ENCODE results near the gene ALPI.

Gene ALPI

GRCh38 chr2:232486558-232487384 lies 30.8 kb downstream of the ALPI start:
- no peak for ATAC-seq
- no peak for TF ChIP-seq ISL1 (CRISPR knock-in tag; IDR thresholded peaks at IDR 0.05)
- TF ChIP-seq ARNTL (CRISPR knock-in tag; IDR thresholded peaks at IDR 0.05; ENCODE audit: borderline replicate concordance, low read depth): no peak
- no peak for TF ChIP-seq OSR1 (CRISPR knock-in tag; IDR thresholded peaks at IDR 0.05)

- TF ChIP-seq TSHZ2 (CRISPR knock-in tag; IDR thresholded peaks at IDR 0.05) (no peak), OSR1 (CRISPR knock-in tag; IDR thresholded peaks at IDR 0.05) (no peak), CSDC2 (CRISPR knock-in tag; IDR thresholded peaks at IDR 0.05) (no peak), RARB (CRISPR knock-in tag; IDR thresholded peaks at IDR 0.05) (no peak), GLIS3 (CRISPR knock-in tag; IDR thresholded peaks at IDR 0.05) (no peak), ZNF70 (CRISPR knock-in tag; IDR thresholded peaks at IDR 0.05) (no peak), ARNTL (CRISPR knock-in tag; IDR thresholded peaks at IDR 0.05; ENCODE audit: borderline replicate concordance, low read depth) (no peak), CREB5 (CRISPR knock-in tag; IDR thresholded peaks at IDR 0.05; ENCODE audit: low read depth) (no peak)
- ATAC-seq: no peak
Observed at GRCh38 chr2:232487385-232488096, 31.6 kb downstream of the ALPI start, which contains the start of gene ECEL1. ECEL1 (minus strand) TSS chr2:232487834; CDS start chr2:232486653, 1,181 bp downstream.

- ATAC-seq: peak; percentile 36
- no peak for TF ChIP-seq ISL1 (CRISPR knock-in tag; IDR thresholded peaks at IDR 0.05)
- TF ChIP-seq SNAI2 (CRISPR knock-in tag; IDR thresholded peaks at IDR 0.05): no peak
- TF ChIP-seq CSRNP3 (CRISPR knock-in tag; IDR thresholded peaks at IDR 0.05): no peak
- TF ChIP-seq CSDC2 (CRISPR knock-in tag; IDR thresholded peaks at IDR 0.05): no peak
- no peak for TF ChIP-seq CREB5 (CRISPR knock-in tag; IDR thresholded peaks at IDR 0.05; ENCODE audit: low read depth)
- no peak for TF ChIP-seq ZFP30 (CRISPR knock-in tag; IDR thresholded peaks at IDR 0.05)
- no peak for TF ChIP-seq RARB (CRISPR knock-in tag; IDR thresholded peaks at IDR 0.05)
- TF ChIP-seq ESRRG (CRISPR knock-in tag; IDR thresholded peaks at IDR 0.05): no peak
- no peak for TF ChIP-seq GLIS3 (CRISPR knock-in tag; IDR thresholded peaks at IDR 0.05)
- no peak for TF ChIP-seq ZNF565 (CRISPR knock-in tag; conservative IDR thresholded peaks at IDR 0.05; ENCODE audit: low read depth)
- no peak for TF ChIP-seq TOX (CRISPR knock-in tag; IDR thresholded peaks at IDR 0.05; ENCODE audit: borderline replicate concordance)
- TF ChIP-seq ZNF70 (CRISPR knock-in tag; IDR thresholded peaks at IDR 0.05): no peak
Observed at GRCh38 chr2:232488097-232488711, 32.3 kb downstream of the ALPI start.

GRCh38 chr2:232488721-232489300 lies 32.9 kb downstream of the ALPI start:
- ATAC-seq: no peak
- no peak for TF ChIP-seq CSDC2 (CRISPR knock-in tag; IDR thresholded peaks at IDR 0.05)
- no peak for TF ChIP-seq ZFP30 (CRISPR knock-in tag; IDR thresholded peaks at IDR 0.05)
- TF ChIP-seq GLIS3 (CRISPR knock-in tag; IDR thresholded peaks at IDR 0.05): no peak
- TF ChIP-seq ZNF70 (CRISPR knock-in tag; IDR thresholded peaks at IDR 0.05): no peak
- TF ChIP-seq CREB5 (CRISPR knock-in tag; IDR thresholded peaks at IDR 0.05; ENCODE audit: low read depth): no peak
- no peak for TF ChIP-seq PATZ1 (CRISPR knock-in tag; IDR thresholded peaks at IDR 0.05; ENCODE audit: borderline replicate concordance)
- TF ChIP-seq TSHZ2 (CRISPR knock-in tag; IDR thresholded peaks at IDR 0.05): no peak
- TF ChIP-seq ZNF8 (CRISPR knock-in tag; IDR thresholded peaks at IDR 0.05): no peak
- no peak for TF ChIP-seq BACH2 (CRISPR knock-in tag; IDR thresholded peaks at IDR 0.05; ENCODE audit: borderline replicate concordance)
